Activated CD8-positive, alpha-beta memory T cell treated with anti-CD3 and anti-CD28 coated beads, Interleukin-2, amount 50 U/mL, for 48 hours (primary cell): ENCODE data around the gene NR4A3.
"Not testable (repeated sequence)": the region's sequence is repeated elsewhere in the genome, so short reads cannot be mapped to it uniquely, and the experiment has no call there.

Experiments used
- DNase-seq: peaks from one replicate; pipeline ENCODE4 v3.0.0-alpha.2; 2020

Gene NR4A3

DNA sequence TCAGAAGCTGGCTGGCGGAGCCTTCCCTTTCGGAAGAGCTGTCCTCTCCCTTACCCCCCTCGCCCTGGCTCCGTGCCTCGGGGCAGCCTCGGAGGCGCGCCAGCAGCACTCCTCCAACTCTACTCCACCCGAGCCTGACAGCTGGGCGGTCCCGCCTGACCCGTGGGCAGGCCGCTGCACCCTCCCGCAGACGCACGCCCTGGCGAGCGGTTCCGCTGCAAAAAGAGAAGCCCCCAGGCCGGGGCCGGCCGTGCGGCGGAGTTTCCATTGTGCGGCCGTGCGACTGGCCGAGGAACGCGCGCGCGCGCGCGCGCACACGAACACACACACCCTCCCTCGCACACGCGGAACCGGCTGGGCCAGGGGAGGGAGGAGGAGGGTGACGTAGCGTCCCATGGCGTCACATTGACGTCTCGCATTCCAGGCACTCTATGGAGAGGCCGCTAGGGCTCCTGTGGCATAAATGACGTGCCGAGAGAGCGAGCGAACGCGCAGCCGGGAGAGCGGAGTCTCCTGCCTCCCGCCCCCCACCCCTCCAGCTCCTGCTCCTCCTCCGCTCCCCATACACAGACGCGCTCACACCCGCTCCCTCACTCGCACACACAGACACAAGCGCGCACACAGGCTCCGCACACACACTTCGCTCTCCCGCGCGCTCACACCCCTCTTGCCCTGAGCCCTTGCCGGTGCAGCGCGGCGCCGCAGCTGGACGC is at the start of gene NR4A3:
TSS of gene NR4A3 (plus strand) at position 490 of the 713 bp plus-strand sequence. CDS start 6,158 bp downstream, outside the sequence.
- peak; percentile 88 for DNase-seq

DNA sequence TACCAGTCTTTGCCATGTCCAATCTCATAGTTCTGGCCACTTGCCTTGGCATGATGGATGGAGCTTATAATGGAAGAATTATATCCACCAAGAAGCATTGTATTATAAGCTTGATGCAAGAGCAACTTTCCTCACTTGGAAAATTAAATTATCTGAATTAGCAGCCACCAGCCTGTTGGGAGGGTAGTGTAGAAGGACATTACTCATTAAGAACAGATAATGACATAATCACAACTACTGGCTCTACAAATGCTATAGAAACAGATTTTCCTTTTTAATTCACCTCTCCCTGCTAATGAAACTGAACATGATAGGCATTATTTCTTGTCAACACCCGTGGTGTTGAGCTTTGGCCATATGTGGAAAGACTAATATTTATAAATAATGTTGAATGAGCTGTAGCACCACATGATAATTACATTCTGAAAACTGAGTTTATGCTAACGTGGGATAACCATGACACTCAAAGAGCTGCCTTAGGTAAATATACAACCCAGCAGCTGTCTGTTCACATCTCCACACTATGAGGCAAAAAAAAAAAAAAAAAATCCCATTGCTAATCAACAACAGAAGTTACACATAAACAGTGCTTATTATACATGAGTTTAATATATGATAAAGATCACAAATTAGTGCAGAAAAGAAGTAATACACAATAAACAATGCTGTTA is 48.1 kb upstream of the NR4A3 start:
- no peak for DNase-seq

DNA sequence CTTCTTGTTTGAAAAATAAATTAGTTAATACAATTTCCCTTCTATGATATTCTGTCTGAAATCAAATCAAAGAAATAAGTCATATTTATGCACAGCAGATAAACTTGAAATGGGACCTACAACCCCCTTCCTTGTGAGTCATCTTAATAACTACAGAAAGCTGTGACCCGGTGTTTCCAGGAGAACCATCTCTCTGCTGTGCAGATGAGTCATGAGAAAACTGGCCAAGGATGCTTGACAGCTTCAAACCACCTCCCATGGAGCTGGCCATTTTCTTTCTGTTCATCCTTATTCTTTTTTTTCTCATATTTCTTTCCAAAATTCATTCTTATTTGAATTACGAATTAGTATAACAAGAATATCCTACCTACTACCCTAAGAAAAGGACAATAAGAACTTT is 43.4 kb upstream of the NR4A3 start:
- DNase-seq, result no peak

DNA sequence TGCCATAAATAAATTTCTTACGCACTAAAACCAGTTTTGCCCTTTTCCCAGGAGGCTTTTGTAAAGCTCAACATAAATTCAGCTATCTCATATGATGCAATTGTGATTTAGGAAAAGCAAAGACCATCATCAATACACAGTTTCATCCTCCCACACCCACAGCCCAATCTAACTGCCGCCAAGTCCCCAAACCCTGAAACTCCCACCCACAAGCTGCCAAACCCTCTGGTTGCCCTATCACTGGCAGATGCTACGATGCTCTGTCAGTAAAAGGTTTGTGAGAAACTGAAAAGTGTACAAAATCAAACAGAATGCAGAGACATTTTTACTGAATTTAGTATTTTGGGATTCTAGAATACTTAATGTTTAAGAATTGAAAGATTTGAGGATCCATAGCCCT is 42.8 kb upstream of the NR4A3 start:
- DNase-seq, result no peak

DNA sequence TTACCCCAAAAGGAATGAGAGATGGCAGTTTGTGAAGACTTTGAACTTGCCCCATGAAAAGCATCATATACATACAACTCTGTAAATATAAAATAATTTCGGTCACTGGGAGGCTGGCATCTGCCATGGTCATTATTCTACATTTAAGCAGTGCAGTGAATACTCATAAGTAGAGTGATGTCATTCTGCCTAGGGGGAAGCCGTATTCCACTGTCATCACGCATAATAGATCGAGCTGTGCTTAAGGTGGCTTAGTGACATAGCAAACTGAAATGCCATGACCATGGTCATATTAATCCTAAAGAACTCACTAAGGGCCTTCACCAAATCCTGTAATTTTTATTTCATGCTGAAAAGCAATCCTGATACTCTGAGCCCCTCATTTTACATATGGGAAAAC is 42.4 kb upstream of the NR4A3 start:
- no peak for DNase-seq

DNA sequence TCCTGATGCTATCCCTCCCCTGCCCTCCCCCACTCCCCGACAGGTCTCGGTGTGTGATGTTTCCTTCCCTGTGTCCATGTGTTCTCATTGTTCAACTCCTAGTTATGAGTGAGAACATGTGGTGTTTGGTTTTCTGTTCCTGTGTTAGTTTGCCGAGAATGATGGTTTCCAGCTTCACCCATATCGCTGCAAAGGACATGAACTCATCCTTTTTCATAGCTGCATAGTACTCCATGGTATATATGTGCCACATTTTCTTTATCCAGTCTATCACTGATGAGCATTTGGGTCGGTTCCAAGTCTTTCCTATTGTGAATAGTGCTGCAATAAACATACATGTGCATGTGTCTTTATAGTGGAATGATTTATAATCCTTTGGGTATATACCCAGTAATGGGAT is 39.3 kb upstream of the NR4A3 start:
- not testable (repeated sequence) for DNase-seq

DNA sequence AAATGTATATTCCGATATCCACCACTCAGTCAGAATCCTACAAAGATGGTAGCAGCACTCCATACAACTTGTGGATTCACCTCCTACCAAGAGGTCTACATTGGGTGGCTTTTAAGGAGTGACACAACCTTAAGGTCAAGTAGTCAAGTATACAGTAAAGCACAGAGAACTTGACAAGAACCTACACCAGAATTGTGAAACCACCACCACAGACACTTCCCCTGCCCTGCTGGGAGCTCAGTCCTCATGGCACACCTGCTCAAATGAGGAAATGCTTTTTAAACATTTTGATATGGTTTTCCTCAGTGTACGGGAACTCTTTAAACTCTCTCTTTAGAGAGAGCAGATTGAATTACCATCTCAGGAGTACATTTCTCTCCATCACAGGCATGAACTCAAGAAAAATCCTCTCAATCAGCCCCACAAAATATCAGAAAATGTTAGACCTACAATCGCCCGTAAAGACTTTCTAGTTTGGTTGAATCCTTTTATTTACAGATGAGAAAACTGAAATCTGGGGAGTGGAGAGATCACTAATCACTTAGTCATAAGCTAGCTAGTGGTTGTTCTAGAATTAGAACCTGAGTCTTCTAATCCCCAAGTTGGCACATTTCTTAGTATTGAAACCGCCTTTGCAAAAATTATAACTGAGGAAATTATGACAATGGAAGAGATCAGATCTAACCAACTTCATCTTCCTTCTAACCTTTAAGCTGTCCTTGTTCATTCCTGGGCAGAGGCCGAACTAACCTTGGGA is 38.5 kb upstream of the NR4A3 start:
- no peak for DNase-seq

DNA sequence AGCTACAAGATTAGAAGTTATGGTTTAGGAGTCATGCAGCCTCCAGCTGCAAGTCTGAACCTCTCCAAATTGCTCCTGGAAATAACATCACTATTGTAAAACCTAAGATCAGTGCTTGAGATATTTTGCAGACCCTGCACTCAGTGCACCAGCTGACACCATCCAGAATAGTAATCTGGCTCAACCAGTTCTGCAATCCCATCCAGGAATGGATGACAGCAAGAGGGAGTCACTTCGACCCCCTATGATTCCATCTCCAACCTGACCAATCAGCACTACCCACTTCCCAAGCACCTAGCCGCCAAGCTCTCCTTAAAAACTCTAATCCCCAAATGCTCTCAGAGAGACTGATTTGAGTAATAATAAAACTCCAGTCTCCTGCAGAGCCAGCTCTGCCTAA is 37.9 kb upstream of the NR4A3 start:
- DNase-seq, result no peak

DNA sequence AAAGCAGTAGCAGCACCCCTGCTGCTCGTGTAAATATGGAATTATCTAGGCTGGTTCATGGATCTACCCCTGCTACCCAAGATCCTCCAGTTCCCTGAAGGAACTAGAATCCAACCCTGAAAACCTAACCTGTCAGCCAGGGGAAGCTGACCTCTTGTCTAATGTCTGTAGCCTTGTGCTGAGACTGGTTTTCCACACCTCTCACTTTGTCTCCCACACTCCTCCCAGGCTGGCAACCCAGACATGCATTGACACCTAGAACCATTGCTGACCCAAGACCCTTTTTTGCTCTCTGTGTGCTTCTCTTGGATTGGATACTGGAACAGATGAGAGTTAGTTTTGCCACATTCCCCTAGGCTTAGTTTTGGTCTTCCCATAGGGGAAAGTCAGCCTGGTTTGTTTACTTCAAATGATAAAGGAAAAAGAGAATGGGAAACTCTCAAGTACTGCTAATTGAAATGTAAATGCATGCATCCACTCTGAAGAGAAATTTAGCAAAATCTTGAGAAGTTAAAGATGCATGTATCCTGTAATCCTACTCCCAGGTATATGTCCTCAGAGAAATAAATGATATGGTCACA is 36.6 kb upstream of the NR4A3 start:
- DNase-seq, result no peak

DNA sequence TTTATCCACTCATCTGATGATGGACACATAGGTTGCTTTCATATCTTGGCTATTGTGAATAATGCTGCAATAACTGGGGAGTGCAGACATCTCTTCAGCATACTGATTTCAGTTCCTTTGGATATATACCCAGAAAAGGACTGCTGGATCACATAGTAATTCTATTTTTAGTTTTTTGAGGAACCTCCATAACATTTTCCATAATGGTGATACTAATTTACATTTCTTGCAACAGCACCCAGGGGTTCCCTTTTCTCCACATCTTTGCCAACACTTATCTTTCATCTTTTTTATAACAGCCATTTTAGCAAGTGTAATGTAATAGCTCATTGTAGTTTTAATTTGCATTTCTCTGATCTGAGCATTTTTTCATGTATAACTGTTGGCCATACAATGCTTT is 34.1 kb upstream of the NR4A3 start:
- DNase-seq, result no peak

DNA sequence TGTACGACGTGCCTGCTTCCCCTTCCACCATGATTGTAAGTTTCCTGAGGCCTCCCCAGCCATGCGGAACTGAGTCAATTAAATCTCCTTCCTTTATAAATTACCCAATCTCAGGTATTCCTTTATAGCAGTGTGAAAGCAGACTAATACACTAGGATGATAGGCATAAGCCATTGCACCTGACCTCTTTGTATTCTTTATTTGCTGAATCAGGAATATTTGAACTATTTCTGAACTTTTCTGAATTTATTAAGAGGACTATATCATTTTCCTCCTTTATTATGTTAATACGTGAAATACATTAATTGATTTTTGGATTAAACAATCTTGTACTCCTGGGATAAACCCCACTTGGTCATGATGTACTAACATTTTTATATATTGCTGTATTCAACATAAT is 28.2 kb upstream of the NR4A3 start:
- DNase-seq, result no peak

DNA sequence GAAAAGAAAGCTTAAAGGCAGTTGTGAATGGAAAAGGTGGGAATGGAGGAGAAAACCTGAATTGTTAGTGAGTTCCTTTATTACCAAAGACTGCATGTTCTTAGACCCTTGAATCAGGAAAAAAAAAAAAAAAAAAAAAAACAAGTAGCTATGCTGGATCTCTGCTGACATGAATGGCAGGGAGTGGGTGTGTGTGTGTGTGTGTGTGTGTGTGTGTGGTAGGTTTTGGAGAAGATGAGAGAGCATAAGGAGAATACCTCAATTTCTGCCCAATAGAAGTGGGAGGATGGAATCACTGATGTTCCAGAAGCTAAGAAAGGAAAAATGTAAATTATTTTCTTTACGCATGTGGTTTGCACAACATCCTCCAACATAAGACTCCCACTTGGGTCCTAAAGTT is 25.5 kb upstream of the NR4A3 start:
- no peak for DNase-seq

DNA sequence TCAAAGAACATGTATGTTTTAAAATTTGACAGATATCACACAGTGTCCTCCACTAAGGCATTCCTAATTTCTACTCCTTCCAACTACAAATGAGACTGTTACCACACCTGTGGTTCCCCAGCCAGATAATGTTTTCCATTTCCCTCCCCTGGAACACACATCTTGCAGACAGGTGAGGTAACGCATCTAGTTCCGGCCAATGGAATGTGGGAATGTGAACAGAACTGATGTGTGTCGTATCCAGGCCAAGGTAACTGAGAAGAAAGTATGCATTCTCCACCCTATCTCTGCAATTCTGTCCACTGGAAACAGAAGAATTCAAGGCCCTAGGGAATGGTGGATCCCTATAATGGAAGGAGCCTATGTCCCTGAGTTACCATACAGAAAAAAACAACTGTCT is 19.9 kb upstream of the NR4A3 start:
- DNase-seq, result no peak

DNA sequence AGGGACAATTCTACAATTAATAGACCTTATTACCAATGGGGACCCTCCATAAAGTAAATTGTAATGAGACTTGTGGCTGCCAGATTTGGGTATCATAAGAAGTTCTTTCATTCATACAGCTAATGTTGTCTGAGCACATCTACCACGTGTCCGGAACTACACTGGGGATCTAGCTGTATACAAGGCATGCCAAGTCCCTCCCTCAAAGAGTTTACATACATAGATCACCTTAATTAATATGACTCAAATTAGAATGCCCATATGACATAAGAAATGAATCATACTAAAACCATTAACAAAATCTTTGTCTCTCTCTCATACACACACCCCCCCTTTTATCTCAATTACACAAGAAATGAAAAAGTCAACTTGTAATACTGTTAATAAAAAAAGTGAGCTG is 18.0 kb upstream of the NR4A3 start:
- DNase-seq, result no peak

DNA sequence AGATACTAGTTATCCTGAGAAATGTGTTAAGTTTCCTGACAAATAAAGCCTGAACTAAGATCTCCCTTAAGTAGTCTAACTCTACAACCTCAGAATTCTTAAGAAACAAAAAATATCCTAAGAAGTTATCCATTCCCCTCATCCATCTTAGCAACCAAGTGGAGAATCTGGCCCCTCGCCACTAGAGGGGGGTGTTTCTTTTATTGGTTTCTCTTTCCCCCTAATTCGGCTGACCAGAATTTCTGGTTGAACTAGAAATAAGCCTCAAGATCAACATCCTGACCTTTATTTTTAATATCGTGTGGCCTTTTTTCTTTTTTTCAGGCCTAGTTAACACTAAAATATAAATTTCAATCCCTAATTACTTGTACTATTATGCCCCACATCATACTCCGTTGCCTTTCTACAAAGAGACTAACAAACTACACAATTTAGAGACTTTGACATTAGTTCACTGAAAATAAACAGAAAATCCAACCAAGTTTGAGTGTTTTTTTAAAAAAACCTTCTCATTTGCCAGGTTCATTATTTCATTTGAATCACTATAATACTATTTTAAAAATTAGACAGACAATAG is 14.3 kb upstream of the NR4A3 start:
- no peak for DNase-seq

DNA sequence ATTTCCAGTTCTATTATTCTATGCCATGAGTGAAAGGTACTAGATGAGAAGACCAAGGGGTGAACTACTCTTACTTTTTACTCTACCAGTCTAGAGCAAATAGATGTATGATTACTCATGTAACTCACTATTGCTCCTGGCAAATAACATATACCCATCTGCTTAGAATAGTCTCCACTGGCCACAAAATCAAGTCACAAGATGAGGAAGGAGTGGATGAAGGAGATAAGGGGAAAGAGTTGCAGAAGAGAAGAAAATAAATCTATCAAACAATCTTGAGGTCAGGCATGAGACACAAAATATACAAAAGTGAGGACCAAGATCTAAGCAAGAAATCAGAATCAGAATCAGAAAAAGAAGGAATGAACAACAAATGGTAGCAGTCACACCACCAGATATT is 13.7 kb upstream of the NR4A3 start:
- DNase-seq, result no peak

DNA sequence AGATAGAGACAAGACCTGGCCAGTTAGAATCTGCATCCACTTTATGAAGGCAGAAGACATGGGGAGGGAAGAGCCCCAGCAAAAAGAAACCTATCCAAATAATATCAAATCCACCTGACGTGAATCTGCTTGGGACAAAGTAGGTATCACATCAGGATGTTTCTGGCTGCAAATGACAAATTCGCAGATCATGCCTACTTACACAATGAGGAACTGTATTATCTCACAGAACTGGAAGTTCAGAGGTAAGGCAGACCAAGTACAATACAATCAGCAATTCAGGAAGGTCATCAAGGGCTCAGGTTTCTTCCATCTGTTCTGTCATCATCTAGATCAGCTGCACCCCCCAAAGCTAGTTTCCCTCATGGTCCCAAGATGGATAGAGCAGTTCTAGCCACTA is 13.2 kb upstream of the NR4A3 start:
- DNase-seq, result no peak

DNA sequence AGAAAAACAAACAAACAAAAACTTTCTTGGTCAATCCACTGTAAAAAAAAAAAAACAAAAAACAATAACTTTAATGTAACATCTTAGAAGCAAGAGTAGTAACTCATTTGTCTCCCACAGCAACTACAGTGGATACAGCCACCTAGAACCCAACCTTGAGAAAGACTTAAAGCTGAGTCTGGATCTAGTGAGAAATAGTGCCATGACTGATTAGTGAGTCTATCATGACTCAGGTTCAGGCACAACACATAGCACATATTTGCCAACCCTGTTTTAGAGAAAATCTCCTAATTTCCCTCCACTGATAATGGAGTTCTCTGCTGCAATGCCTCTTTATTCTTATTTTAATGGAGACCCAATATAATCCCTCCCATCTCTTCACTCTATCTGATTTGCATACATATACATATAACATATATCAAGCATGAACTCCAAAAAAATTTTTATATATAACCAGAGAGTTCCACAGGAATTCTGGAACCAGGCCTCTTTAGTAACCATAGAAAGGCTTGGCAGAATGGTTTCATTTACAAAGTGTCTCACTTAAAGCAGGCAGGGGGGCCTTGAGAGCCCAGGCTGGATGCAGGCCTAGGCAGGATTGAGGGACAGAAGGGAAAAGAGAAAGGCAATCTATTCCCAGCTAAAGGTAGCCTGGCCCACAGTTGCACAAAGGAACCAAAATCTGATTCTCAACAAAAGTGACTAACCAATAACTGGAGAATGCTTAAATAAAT is 11.9 kb upstream of the NR4A3 start:
- DNase-seq, result no peak

DNA sequence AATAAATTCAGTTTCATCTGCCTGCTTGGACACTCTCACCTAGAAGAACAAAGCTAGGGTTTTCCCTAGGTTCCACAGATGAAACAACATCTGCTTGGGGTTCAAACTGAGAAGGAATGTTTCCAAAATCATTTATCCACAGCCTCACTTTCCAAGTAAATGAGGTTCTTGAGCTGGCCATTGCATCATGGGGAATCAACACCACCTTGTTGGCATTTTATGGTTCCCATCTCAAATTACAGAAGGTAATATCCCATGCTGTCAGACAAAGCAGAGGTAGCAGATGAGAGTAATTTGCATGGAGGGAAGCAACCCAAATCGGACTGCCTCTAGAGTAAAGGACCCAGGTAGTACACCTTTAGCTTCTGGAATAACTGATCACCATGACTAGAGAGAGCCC is 10.5 kb upstream of the NR4A3 start:
- DNase-seq, result no peak

DNA sequence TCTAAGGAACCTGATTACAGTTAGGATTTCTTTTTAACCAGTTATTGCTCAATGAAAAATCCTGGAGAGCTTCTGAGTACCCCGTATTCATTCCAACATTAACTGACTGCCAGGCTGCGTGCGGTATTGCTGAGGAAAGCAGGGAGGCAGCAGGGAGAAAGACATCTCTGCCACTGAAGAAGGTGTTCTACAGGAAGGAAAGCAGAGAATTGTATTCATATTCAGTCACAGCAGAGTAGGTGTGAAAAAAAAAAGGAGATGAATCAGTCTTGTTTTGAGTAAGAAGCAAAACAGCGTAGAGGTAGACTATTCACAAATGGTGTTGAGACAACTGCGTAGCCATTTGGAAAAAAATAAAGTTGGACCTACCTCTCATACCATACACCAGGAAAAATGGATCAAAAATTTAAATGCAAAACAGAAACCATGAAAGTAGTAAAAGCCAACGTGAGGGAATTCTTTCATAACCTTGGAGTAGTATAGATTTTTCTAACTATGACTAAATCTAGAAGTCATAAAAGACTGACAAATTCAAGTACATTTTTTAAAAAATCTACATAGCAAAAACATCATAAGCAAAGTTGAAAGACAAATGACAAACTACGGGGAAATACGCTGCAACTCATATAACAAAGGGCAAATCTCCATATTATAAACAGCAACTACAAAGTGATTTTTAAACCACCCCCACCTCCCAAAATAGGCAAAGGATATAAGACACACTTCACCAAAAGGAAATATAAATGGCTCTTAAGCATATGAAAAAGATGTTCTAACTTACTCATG is 9.9 kb upstream of the NR4A3 start:
- no peak for DNase-seq

DNA sequence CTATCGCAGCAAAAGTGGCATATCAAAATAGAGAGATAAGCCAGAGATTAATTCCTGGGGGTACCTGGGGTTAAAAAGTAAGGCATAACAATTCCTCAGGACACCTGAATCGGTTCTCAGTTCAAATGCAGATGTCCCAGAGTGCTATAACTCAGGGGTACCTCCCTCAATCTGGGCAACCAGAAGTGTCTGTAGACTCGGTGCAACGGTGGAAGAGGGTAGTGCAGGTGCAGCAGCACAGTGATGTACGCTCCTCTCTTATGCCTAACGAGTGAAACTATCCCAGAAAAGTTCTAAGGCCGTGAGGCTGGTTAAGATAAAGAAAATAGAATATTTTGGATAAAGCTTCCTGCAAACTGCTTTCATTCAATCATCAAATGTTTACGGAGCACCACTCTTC is 7.9 kb upstream of the NR4A3 start:
- DNase-seq, result no peak

DNA sequence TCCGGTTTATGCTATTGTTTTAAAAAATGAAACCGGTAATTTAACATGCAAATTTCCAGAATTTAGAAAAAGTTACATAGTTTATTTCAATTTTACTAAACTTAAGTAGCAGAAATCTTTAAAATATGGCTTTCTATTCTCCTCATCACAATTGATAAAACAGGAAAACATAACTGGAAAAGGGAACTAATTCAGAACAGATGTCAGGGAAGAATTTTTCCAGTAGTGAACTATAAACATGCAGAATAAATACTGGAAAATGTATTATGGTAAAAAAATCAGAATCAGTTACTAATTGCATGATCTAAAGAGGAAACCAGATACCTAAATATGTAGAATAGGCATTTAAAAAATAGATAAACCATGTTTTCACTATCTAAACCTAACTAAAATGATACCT is 7.3 kb upstream of the NR4A3 start:
- no peak for DNase-seq
